ENCODE data around the gene RCBTB1.

Gene RCBTB1

DNA sequence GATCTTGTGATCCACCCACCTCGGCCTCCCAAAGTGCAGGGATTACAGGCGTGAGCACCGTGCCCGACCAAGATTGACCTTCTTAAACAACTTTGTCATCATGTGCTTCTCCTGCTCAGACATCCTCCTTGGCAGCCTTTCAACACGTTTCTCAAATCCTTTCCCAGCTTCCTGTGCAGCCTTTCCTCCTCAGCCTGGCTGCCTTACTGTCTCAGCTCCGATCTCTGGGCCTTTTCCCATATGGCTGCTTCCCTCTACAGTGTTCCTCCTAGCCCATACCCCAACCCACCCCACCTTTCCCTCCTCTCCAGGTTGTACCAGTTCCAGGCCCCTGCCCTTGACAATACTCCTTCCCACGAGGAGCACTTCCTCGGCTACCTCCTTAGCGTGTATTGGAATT lies 82.4 kb downstream of the RCBTB1 start:
- DNase-seq, result no peak

- peak in 1 of 2 donors; percentile 30 for DNase-seq
These were observed 85.3 kb downstream of the RCBTB1 start for GRCh38 chr13:49499889-49500660.

GRCh38 chr13:49498206-49498605 lies 87.2 kb downstream of the RCBTB1 start:
- no peak for DNase-seq

DNA sequence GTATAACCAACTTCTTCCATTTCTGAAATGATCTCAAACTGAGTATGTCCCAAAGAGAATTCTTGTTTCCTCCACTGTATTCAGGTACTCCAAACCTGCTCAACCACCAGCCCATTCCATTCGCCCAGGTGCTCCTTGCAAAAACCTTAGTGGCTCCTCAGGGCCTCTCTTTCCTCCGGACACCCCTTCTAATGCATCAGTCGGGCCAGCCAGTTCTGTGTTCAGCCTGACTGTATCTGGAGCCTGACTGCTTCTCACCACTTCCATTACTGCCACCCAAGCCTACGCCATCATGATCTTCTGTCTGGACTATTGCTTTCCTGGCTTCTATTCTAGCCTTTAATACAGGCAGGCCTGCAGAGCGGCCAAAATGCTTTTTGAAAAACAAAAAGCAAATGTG lies 88.1 kb downstream of the RCBTB1 start:
- no peak for DNase-seq

- peak; percentile 67 to 72 for DNase-seq
These were observed 88.5 kb downstream of the RCBTB1 start for GRCh38 chr13:49496837-49497236.

DNA sequence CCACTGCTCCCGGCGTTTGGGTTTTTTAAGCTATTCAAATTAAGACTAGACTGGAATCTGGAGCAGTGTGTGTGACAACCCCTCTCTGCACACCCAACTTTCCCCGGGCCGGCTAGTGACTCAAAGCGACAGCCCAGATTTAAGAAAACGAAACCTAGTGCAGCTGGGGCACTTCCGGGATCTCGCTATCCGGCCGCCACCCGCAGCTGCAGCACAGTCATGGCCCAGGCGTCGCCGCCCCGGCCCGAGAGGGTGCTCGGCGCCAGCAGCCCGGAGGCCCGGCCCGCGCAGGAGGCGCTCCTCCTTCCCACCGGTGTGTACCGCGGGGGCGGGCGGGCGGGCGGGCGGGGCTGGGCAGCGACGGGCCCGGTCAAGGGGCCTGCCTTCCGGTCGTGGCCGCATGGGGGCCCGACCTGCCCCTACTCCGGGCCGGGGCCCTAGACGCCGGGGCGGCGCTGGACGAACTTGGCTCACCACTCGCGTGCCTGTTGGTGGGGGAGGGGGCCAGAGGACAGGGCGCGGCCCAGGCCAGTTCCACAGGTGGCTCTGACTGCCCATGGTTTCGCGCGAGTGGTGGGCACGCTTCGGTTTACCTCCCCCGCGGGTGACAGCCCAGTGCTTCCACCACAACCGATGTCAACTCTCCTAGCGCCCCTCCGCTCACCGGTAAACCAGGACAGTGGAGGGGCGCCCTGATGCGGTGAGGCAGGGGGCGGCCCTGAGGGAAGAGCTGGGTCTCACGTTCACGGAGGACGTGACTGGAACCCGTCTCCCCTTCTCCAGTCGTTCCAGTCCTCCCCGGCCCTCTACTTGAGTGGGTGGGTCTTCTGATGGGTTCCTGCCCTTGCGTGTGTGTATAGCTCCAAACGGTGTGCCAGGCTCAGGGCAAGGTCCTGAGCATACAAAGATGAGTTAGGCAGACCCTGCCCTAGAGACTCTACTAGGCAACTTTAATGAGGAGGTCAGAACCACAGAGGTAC lies 89.3 kb downstream of the RCBTB1 start, which contains the start of gene PHF11:
TSS of gene PHF11 (plus strand) at position 171 of the 980 bp plus-strand sequence. CDS start at position 220, 49 bp downstream.
- DNase-seq, result peak; percentile 89 to 92

- DNase-seq, result no peak
These were observed 90.7 kb downstream of the RCBTB1 start for GRCh38 chr13:49494645-49495044.

DNA sequence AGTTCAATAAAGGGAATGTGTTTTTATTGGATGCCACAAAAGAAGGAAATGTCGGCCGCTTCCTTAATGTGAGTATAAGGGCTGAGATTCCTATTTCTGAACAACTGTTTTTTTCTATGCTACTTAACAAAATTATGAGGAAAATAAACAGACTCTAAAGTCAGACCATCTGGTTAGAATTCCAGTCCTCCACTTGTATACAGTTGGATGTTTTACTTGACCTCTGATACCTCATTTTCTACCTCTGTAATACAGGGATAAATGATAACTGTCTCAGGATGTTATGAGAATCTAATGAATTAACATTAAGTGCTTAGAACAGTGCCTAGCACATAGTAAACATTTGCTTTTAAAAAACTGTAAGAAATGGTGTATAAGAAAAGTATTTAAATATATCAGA lies 96.8 kb downstream of the RCBTB1 start:
- no peak for DNase-seq
